OCI-LY7 (cell line): ENCODE measurements around the gene WDR26. TPM values are rescaled to one million over a fixed set of nuclear protein-coding genes. Genes with fewer than 3 reads are reported as not detected.
A peak's percentile ranks its signal among the peaks of the same experiment; 100 is the strongest.

Experiments
- BruUV-seq: library from RNA; stranded (reverse); fragments of 400-500 nt; replicated peaks from 2 replicates; lab custom pipeline; 2021; lab: Mats Ljungman, UMichigan
- CTCF ChIA-PET: fragments of 300-600 bp; sonication (Branson Sonifier 250); formaldehyde crosslinking; loops from one replicate; lab custom pipeline; 2022; ENCODE audit warnings: antibody characterized with exemption; ENCODE audit not compliant: unreplicated experiment; lab: Charles Lee
- POLR2A ChIA-PET: fragments of 300-600 bp; sonication (Branson Sonifier 250); formaldehyde crosslinking; loops from one replicate; lab custom pipeline; 2022; ENCODE audit warnings: antibody characterized with exemption; lab: Charles Lee
- DNase-seq: peaks from one replicate; pipeline ENCODE4 v3.0.0-alpha.2; 2015; ENCODE audit warnings: low spot score
- H2AFZ ChIP-seq: fragments of 200-600 bp; sonication (generic), shearing (Covaris generic); 2 replicates; pipeline ENCODE4 v1.6.1; 2014; ENCODE audit warnings: mild to moderate bottlenecking, antibody characterized with exemption, low read length, moderate library complexity
- H3K27ac ChIP-seq: fragments of 200-600 bp; sonication (generic); 2 replicates; pipeline ENCODE4 v1.5.1; 2014; ENCODE audit warnings: mixed run types, low read depth, mild to moderate bottlenecking, moderate library complexity, low read length, inconsistent platforms; ENCODE audit not compliant: poor library complexity, severe bottlenecking
- H3K36me3 ChIP-seq: fragments of 200-600 bp; sonication (generic); 2 replicates; pipeline ENCODE4 v1.6.1; 2014; ENCODE audit warnings: mild to moderate bottlenecking, antibody characterized with exemption, low read length, moderate library complexity, mixed read lengths; ENCODE audit not compliant: insufficient read depth
- H3K4me1 ChIP-seq: fragments of 200-600 bp; sonication (generic); 2 replicates; pipeline ENCODE4 v1.5.1; 2014; ENCODE audit warnings: mild to moderate bottlenecking, low read length; ENCODE audit not compliant: insufficient read depth, poor library complexity, severe bottlenecking
- H3K4me2 ChIP-seq: fragments of 200-600 bp; sonication (generic); 2 replicates; pipeline ENCODE4 v1.6.1; 2014; ENCODE audit warnings: mild to moderate bottlenecking, low read length
- H3K4me3 ChIP-seq: fragments of 200-600 bp; sonication (generic); 2 replicates; pipeline ENCODE4 v1.5.1; 2014; ENCODE audit warnings: mild to moderate bottlenecking, low read depth, low read length; ENCODE audit not compliant: poor library complexity, severe bottlenecking
- H3K79me2 ChIP-seq: fragments of 200-600 bp; sonication (generic); 2 replicates; pipeline ENCODE4 v1.6.1; 2016; ENCODE audit warnings: low read depth, mild to moderate bottlenecking, low read length, moderate library complexity, mixed read lengths; ENCODE audit not compliant: insufficient read depth
- H3K9me2 ChIP-seq: fragments of 200-600 bp; sonication (generic); 2 replicates; pipeline ENCODE4 v1.6.1; 2016; ENCODE audit warnings: mild to moderate bottlenecking, low read length, mixed read lengths; ENCODE audit not compliant: insufficient read depth
- H3K9me3 ChIP-seq: fragments of 200-600 bp; sonication (generic); 2 replicates; pipeline ENCODE4 v1.6.1; 2014; ENCODE audit warnings: mild to moderate bottlenecking, mixed run types, low read length, mixed read lengths
- H4K20me1 ChIP-seq: fragments of 200-600 bp; sonication (generic); 2 replicates; pipeline ENCODE4 v1.6.1; 2014; ENCODE audit warnings: mild to moderate bottlenecking, antibody characterized with exemption, low read length, moderate library complexity, mixed read lengths; ENCODE audit not compliant: insufficient read depth
- CTCF ChIP-seq: fragments of 200-600 bp; sonication (generic); conservative IDR thresholded peaks from 2 replicates; pipeline ENCODE4 v1.5.1; 2014; ENCODE audit warnings: mild to moderate bottlenecking, antibody characterized with exemption, low read length, moderate library complexity, mixed read lengths
- EZH2phosphoT487 ChIP-seq: fragments of 200-600 bp; sonication (generic); IDR thresholded peaks from 2 replicates; pipeline ENCODE4 v1.6.1; 2018; ENCODE audit warnings: low read depth, borderline replicate concordance, mild to moderate bottlenecking, mixed run types, antibody characterized with exemption, low read length, moderate library complexity, mixed read lengths
- intact Hi-C: fragments of 100-400 bp; cut with micrococcal nuclease; formaldehyde crosslinking; loops from one replicate; pipeline ENCODE4 v1.10.0; 2022; ENCODE audit not compliant: unreplicated experiment
- total RNA-seq, 2 experiments: library from RNA; depleted of rRNA in 1 of 2; stranded (reverse); fragments of >200 nt in 1 of 2; shearing (Covaris generic) in 1 of 2; gene quantifications; 2 replicates each; pipeline ENCODE4 v1.2.3, GENCODE V29; 2014 to 2022

Gene WDR26
- total RNA-seq, 2 experiments from 2014 or later = 32.0 to 77.5 TPM

- no peak overlapping the region for H3K27ac ChIP-seq
- H4K20me1 ChIP-seq = peaks cover 20% of the 10 kb centered on the region
- CTCF ChIA-PET = no interaction called here
- H3K9me3 ChIP-seq = no peaks in the 10 kb centered on the region
- no peak for TF ChIP-seq EZH2phosphoT487
- no peak for TF ChIP-seq CTCF
- H3K4me1 ChIP-seq = peaks cover 39% of the 10 kb centered on the region
- POLR2A ChIA-PET = interaction anchor here (0.6 to 3.7 kb wide), 3 partner anchors 9 to 78 kb away, joined by 3 to 16 read pairs (median 3); no protein-coding TSS in a partner anchor
- H3K4me2 ChIP-seq = peak overlapping the region; percentile 74
- H3K4me3 ChIP-seq = peak overlapping the region; percentile 75
- H2AFZ ChIP-seq = peak overlapping the region; percentile 79; the same call in 1 of the 2 replicates
- DNase-seq = no peak
- intact Hi-C loops = loop anchor here (10.0 kb wide), 2 partner anchors 591 to 989 kb away; partner anchors contain the start of genes LBR and TP53BP2
- no TSS peak for BruUV-seq
- peaks cover 23% of the 10 kb centered on the region; the same call in 1 of the 2 replicates for H3K36me3 ChIP-seq
- H3K79me2 ChIP-seq = peaks cover 49% of the 10 kb centered on the region
- H3K9me2 ChIP-seq = no peaks in the 10 kb centered on the region
Observed at GRCh38 chr1:224435999-224436398, 1.4 kb upstream of the WDR26 start.

GRCh38 chr1:224435318-224435763 is 744 bp upstream of the WDR26 start:
- Histone ChIP-seq H2AFZ (peak overlapping the region; percentile 79; the same call in 1 of the 2 replicates), H3K9me2 (no peaks in the 10 kb centered on the region), H3K4me1 (peaks cover 46% of the 10 kb centered on the region), H3K79me2 (peaks cover 55% of the 10 kb centered on the region), H3K4me2 (peak overlapping the region; percentile 74), H3K9me3 (no peaks in the 10 kb centered on the region), H4K20me1 (peaks cover 20% of the 10 kb centered on the region), H3K4me3 (peak overlapping the region; percentile 75), H3K36me3 (peaks cover 26% of the 10 kb centered on the region; the same call in 1 of the 2 replicates), H3K27ac (peak overlapping the region; percentile 44)
- intact Hi-C loops = loop anchor here (10.0 kb wide), 2 partner anchors 591 to 989 kb away; partner anchors contain the start of genes LBR and TP53BP2
- peak; percentile 33 for DNase-seq
- ChIA-PET CTCF (no interaction called here), POLR2A (interaction anchor here (0.6 to 3.7 kb wide), 4 partner anchors 10 to 77 kb away, joined by 3 to 16 read pairs (median 3); no protein-coding TSS in a partner anchor)
- no peak for TF ChIP-seq EZH2phosphoT487
- TF ChIP-seq CTCF = no peak
- BruUV-seq = TSS peak; percentile 53
